AG08395 (cell line): ENCODE data around the gene GID4.
A peak's percentile ranks its signal among the peaks of the same experiment; 100 is the strongest.

Source experiments
- DNase-seq: peaks from one replicate; pipeline ENCODE4 v3.0.0; 2012; ENCODE audit warnings: mixed read lengths, low spot score

GID4 gene

GRCh38 chr17:18017958-18018357 is 21.2 kb upstream of the GID4 start:
- DNase-seq, result no peak

- no peak for DNase-seq
These were observed 20.7 kb upstream of the GID4 start for GRCh38 chr17:18018411-18018921.

GRCh38 chr17:18019838-18020154 is 19.4 kb upstream of the GID4 start:
- DNase-seq, result no peak

- no peak for DNase-seq
These were observed 18.2 kb upstream of the GID4 start for GRCh38 chr17:18020971-18021370.

- no peak for DNase-seq
These were observed 17.8 kb upstream of the GID4 start for GRCh38 chr17:18021372-18021771.

GRCh38 chr17:18025241-18025944 is 13.8 kb upstream of the GID4 start:
- DNase-seq, result peak; percentile 80

- peak; percentile 87 for DNase-seq
These were observed 13.0 kb upstream of the GID4 start for GRCh38 chr17:18025945-18026776.

- DNase-seq, result no peak
These were observed 11.9 kb upstream of the GID4 start for GRCh38 chr17:18027280-18027679.

GRCh38 chr17:18028114-18028951 is 10.9 kb upstream of the GID4 start:
- DNase-seq, result no peak

GRCh38 chr17:18028952-18029540 is 10.2 kb upstream of the GID4 start:
- no peak for DNase-seq

GRCh38 chr17:18031955-18032354 is 7.3 kb upstream of the GID4 start:
- no peak for DNase-seq

- DNase-seq, result peak; percentile 80
These were observed 5.6 kb upstream of the GID4 start for GRCh38 chr17:18033442-18034099.

GRCh38 chr17:18035704-18036103 is 3.5 kb upstream of the GID4 start:
- no peak for DNase-seq

- DNase-seq, result no peak
These were observed 1.7 kb upstream of the GID4 start for GRCh38 chr17:18037486-18037885.

- no peak for DNase-seq
These were observed 908 bp upstream of the GID4 start for GRCh38 chr17:18038149-18038850.

GRCh38 chr17:18039535-18040260 is 490 bp downstream of the GID4 start:
- peak; percentile 21 for DNase-seq

- DNase-seq, result no peak
These were observed 1.2 kb downstream of the GID4 start for GRCh38 chr17:18040261-18040858.

- peak; percentile 84 for DNase-seq
These were observed 2.6 kb downstream of the GID4 start for GRCh38 chr17:18041776-18042175.

- no peak for DNase-seq
These were observed 3.8 kb downstream of the GID4 start for GRCh38 chr17:18042983-18043382.

- no peak for DNase-seq
These were observed 4.3 kb downstream of the GID4 start for GRCh38 chr17:18043491-18043890.
